Lower leg skin (tissue), 3 donors: Measurements from ENCODE around the gene NMNAT3.

Experiments used
- POLR2A ChIP-seq, 2 donors: fragments of 450-650 bp; IDR thresholded peaks; one replicate each; pipeline ENCODE4 v1.6.1; 2016 to 2017; ENCODE audit warnings: antibody characterized with exemption in 2 of 2, mild to moderate bottlenecking in 1 of 2, moderate library complexity in 1 of 2
- TF ChIP-seq, protein P1 (sequence below), 3 donors: fragments of 450-650 bp; IDR thresholded peaks; one replicate each; pipeline ENCODE4 v1.5.1; 2016; ENCODE audit warnings: antibody characterized with exemption in 3 of 3, mild to moderate bottlenecking in 3 of 3, moderate library complexity in 2 of 3

DNA sequence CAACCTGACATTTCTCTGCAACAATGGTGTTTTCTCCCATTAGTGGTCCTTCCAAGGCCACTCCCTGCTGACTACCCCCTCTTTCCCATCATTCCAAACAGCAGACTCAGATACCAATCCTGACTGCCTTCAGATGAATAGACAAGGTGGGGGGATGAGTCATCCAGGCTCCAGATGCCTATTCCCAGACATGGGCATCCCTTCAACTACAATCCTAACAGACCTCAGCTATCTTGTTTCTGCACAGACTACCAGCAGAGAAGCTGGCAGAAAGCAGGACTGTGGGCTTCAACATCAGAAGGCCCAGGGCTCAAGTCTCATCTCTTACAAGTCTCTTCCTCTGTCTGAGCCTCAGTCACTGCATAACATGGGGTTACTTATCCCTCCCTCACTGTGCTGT lies 140.4 kb downstream of the NMNAT3 start:
- no peak for TF ChIP-seq POLR2A (IDR thresholded peaks at IDR 0.05)
- TF ChIP-seq, protein P1, sequence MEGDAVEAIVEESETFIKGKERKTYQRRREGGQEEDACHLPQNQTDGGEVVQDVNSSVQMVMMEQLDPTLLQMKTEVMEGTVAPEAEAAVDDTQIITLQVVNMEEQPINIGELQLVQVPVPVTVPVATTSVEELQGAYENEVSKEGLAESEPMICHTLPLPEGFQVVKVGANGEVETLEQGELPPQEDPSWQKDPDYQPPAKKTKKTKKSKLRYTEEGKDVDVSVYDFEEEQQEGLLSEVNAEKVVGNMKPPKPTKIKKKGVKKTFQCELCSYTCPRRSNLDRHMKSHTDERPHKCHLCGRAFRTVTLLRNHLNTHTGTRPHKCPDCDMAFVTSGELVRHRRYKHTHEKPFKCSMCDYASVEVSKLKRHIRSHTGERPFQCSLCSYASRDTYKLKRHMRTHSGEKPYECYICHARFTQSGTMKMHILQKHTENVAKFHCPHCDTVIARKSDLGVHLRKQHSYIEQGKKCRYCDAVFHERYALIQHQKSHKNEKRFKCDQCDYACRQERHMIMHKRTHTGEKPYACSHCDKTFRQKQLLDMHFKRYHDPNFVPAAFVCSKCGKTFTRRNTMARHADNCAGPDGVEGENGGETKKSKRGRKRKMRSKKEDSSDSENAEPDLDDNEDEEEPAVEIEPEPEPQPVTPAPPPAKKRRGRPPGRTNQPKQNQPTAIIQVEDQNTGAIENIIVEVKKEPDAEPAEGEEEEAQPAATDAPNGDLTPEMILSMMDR (IDR thresholded peaks at IDR 0.05) = no peak
